Mesodermal cell (in vitro differentiated cells): ENCODE data around the gene GABPB2.

ENCODE experiments used
- H3K27ac ChIP-seq: 2 replicates; pipeline ENCODE4 v1.7.0; 2013; ENCODE audit warnings: mild to moderate bottlenecking, low read depth, low read length, moderate library complexity; ENCODE audit not compliant: severe bottlenecking
- H3K36me3 ChIP-seq: 2 replicates; pipeline ENCODE4 v1.7.1; 2013; ENCODE audit warnings: mild to moderate bottlenecking, low read length, moderate library complexity; ENCODE audit not compliant: control insufficient read depth, insufficient read depth
- H3K4me1 ChIP-seq: one replicate; pipeline ENCODE4 v1.7.1; 2013; ENCODE audit warnings: mild to moderate bottlenecking, low read length; ENCODE audit not compliant: insufficient read depth, control insufficient read depth, poor library complexity, severe bottlenecking
- H3K4me3 ChIP-seq: 2 replicates; pipeline ENCODE4 v1.7.0; 2013; ENCODE audit warnings: low read length, control low read depth, mild to moderate bottlenecking; ENCODE audit not compliant: insufficient read depth, poor library complexity, severe bottlenecking; ENCODE audit errors: extremely low read depth
- H3K9me3 ChIP-seq: 2 replicates; pipeline ENCODE4 v1.7.1; 2013; ENCODE audit warnings: mild to moderate bottlenecking, low read length, moderate library complexity; ENCODE audit not compliant: control insufficient read depth
- WGBS, 2 experiments: methylation state at CpG; one replicate each; pipeline ENCODE4 v1.1.5; 2013; ENCODE audit warnings: missing lambda C conversion rate in 2 of 2; ENCODE audit not compliant: insufficient coverage in 2 of 2; 5-methylcytosine and 5-hydroxymethylcytosine counted together

Gene GABPB2

GRCh38 chr1:151098126-151098525 is 27.6 kb downstream of the GABPB2 start:
- WGBS, 2 experiments: 83% methylated on average over 1 of the region's 1 CpG; no CpG with 5 or more reads in 1 of the 2 experiments
- no peaks in the 10 kb centered on the region for H3K9me3 ChIP-seq
- H3K4me3 ChIP-seq: no peak overlapping the region
- H3K36me3 ChIP-seq: no peaks in the 10 kb centered on the region
- no peak overlapping the region for H3K27ac ChIP-seq
- H3K4me1 ChIP-seq: no peaks in the 10 kb centered on the region

GRCh38 chr1:151104630-151105029 is 34.1 kb downstream of the GABPB2 start:
- no peaks in the 10 kb centered on the region for H3K4me1 ChIP-seq
- no peaks in the 10 kb centered on the region for H3K36me3 ChIP-seq
- H3K27ac ChIP-seq: no peak overlapping the region
- no peaks in the 10 kb centered on the region for H3K9me3 ChIP-seq
- no peak overlapping the region for H3K4me3 ChIP-seq

GRCh38 chr1:151106894-151107293 is 36.3 kb downstream of the GABPB2 start:
- Histone ChIP-seq H3K36me3 (no peaks in the 10 kb centered on the region), H3K4me3 (no peak overlapping the region), H3K27ac (no peak overlapping the region), H3K9me3 (no peaks in the 10 kb centered on the region), H3K4me1 (no peaks in the 10 kb centered on the region)
- WGBS, 2 experiments: 60% methylated on average over 1 of the region's 2 CpGs; no CpG with 5 or more reads in 1 of the 2 experiments

GRCh38 chr1:151108331-151108730 is 37.8 kb downstream of the GABPB2 start:
- Histone ChIP-seq H3K27ac (no peak overlapping the region), H3K9me3 (no peaks in the 10 kb centered on the region), H3K4me1 (no peaks in the 10 kb centered on the region), H3K4me3 (no peak overlapping the region), H3K36me3 (no peaks in the 10 kb centered on the region)
- WGBS, 2 experiments: 100% methylated on average over 3 of the region's 5 CpGs

GRCh38 chr1:151113877-151114276 is 43.3 kb downstream of the GABPB2 start:
- H3K27ac ChIP-seq: no peak overlapping the region
- H3K9me3 ChIP-seq: no peaks in the 10 kb centered on the region
- no CpG with 5 or more reads among the region's 5 CpGs for WGBS, 2 experiments
- H3K4me3 ChIP-seq: no peak overlapping the region
- no peaks in the 10 kb centered on the region for H3K4me1 ChIP-seq
- peaks cover 5% of the 10 kb centered on the region for H3K36me3 ChIP-seq

- Histone ChIP-seq H3K4me1 (no peaks in the 10 kb centered on the region), H3K9me3 (no peaks in the 10 kb centered on the region), H3K4me3 (no peak overlapping the region), H3K27ac (no peak overlapping the region), H3K36me3 (no peaks in the 10 kb centered on the region)
- no CpG with 5 or more reads among the region's 5 CpGs for WGBS, 2 experiments
Observed at GRCh38 chr1:151124763-151125403, 54.3 kb downstream of the GABPB2 start.

- peak overlapping the region; percentile 25 for H3K27ac ChIP-seq
- H3K9me3 ChIP-seq: no peaks in the 10 kb centered on the region
- WGBS, 2 experiments: 64 to 69% methylated on average over 4 to 5 of the region's 6 CpGs
- H3K36me3 ChIP-seq: peaks cover 4% of the 10 kb centered on the region
- peaks cover 10% of the 10 kb centered on the region for H3K4me1 ChIP-seq
- no peak overlapping the region for H3K4me3 ChIP-seq
Observed at GRCh38 chr1:151128800-151129199, 58.2 kb downstream of the GABPB2 start.

- Histone ChIP-seq H3K4me3 (no peak overlapping the region), H3K27ac (no peak overlapping the region), H3K36me3 (peaks cover 14% of the 10 kb centered on the region), H3K4me1 (peaks cover 10% of the 10 kb centered on the region), H3K9me3 (no peaks in the 10 kb centered on the region)
- WGBS, 2 experiments: 30 to 39% methylated on average over 34 to 43 of the region's 45 CpGs
Observed at GRCh38 chr1:151130987-151131586, 60.5 kb downstream of the GABPB2 start.

- H3K4me1 ChIP-seq: peaks cover 10% of the 10 kb centered on the region
- no peaks in the 10 kb centered on the region for H3K9me3 ChIP-seq
- H3K4me3 ChIP-seq: no peak overlapping the region
- WGBS, 2 experiments: 42 to 52% methylated on average over 33 to 34 of the region's 39 CpGs
- H3K27ac ChIP-seq: no peak overlapping the region
- H3K36me3 ChIP-seq: peaks cover 19% of the 10 kb centered on the region
Observed at GRCh38 chr1:151131701-151132334, 61.3 kb downstream of the GABPB2 start.

- Histone ChIP-seq H3K36me3 (peaks cover 22% of the 10 kb centered on the region), H3K4me3 (no peak overlapping the region), H3K27ac (no peak overlapping the region), H3K9me3 (no peaks in the 10 kb centered on the region), H3K4me1 (peaks cover 10% of the 10 kb centered on the region)
- 79 to 81% methylated on average over 42 to 69 of the region's 74 CpGs for WGBS, 2 experiments
Observed at GRCh38 chr1:151132335-151133017, 61.9 kb downstream of the GABPB2 start.
